Measurements from ENCODE around the gene ZDHHC14.
A peak's percentile ranks its signal among the peaks of the same experiment; 100 is the strongest.
"Not testable (repeated sequence)": the region's sequence is repeated elsewhere in the genome, so short reads cannot be mapped to it uniquely, and the experiment has no call there.

Gene ZDHHC14

DNA sequence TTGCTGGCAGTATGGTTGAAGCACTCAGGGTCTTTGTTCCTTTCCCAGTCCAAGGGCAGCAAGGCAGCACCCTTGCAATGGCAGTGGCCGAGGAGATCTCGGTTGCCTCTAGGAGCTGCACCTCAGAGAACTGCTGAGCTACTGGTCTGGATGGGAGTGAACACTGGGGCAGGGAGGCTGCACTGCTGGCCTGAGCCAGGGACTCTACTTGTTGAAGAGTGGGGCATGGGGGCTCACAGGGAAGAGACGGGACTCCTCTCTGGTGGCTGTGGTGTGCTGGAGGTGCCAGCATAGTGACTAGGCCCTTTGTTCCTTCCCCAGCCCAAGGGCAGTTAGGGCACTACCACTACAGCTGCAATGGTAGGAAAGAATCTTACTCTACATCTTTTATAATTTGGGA is 203.0 kb downstream of the ZDHHC14 start:
- no peak for DNase-seq

DNA sequence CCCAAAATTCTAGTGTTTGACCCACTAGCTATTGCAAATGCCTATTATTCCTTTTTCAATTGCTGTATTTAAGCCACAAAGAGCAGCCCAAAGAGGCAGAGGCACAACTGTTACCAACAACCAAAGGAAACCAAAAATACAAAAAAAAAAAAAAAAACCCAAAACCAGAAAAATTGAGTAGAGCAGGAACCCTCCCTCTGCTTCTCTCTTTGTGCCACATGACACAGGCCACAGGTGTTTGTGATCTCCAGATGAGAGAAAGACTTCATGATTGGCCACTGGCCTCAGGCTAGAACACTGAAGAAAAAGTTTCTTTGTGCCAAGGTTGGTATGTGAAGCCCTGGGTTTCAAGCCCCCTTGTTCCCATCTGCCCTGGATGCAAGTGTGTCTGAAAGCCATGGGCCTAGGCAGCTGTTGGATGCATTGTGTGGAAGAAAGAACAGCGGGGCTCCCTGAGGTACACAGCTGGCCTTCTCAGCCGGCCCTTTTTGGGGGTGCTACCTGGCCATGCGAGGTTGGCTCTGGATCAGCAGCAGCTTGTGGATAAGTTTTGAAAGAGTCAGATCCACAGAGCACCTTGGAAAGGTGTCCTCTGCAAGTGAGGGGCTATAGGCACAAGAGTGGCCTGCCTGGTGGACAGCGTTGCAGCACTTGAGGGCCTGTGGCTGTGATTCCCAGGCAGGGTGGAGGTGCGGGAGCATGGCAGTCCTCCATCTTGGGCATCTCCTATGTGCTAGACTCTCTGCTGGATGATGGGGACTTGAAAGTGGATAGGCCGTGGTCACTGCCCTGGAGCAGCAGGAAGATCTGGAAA is 204.5 kb downstream of the ZDHHC14 start:
- DNase-seq: no peak

DNA sequence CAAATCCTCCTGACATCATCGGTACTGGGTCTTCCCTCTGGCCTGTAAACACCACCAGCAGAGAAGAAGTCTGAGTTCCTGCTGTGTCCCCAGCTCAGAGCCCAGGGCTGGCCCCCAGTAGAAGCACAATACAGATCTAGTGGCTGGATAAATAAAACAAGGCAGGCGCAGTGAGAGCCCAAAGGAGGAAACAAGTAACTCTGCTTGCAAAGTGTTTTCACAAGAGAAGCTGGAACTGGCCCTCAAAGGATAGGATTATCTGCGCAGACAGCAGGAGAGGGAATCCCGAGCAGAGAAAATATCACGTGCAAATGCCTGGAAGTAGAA is 205.1 kb downstream of the ZDHHC14 start:
- no peak for DNase-seq

DNA sequence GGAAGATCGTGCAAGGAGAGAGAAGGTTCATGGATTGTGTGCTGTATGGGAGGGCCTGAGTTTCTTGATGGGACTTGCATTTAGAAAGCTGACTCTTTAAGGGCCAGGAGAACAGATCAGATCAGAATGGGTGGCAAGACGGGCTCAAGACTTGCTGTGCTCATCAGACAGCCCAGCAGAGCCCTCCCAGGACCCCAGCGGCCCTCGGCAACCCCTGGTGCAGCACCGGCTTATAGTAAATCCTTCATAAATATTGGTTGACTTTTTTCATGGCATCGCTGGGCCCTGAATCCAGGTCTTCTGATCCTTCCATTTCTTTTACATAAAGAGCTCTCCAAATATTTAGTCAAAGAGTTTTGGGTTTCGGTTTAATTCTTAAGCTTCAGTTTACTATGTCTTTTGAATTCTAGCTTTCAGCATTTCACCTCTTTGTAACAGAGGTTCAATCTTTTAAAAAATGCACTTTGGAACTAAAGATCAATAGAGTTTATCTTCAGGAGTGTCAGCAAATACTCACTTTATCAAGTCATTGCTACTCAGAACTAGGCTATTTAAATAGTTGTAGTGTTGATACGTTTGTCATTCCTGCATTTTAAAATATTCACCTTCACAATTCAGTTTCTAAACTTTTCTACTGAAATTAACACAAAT is 205.6 kb downstream of the ZDHHC14 start:
- no peak for DNase-seq

DNA sequence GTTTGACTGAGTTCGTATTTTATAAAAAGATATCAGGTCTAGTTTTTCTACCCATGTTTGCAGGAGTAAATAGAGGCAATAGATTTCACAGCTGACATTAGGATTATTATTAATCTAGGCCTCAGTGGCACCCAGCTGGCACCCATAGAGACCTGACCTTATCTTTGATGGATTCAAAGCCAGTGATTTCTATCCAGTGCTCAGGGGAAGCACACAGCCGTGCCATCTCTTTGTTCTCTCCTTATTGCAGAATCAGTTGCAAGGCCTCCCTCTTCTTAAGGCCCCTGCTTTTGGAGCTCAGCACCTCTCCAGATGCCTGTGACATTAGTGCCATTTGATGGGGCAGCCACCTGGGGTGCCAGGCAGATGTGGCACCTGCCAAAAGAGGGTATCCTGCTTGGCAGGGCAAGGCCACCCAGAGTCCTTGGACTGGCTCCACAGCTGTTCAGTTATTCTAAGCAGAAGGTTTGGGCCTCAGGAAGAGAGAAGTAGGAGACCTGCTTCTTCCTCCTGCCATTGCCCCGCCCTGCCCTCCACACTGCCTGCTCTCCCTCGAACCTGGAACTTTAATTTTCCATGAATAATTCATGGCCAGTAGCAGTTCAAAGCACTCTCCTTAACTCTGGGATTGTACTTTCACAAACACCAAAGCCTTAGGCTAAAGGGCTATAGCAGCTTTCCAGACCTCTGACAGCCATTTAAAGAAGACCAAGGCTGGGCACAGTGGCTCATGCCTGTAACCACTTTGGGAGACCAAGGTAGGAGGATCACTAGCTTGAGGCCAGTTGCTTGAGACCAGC is 206.3 kb downstream of the ZDHHC14 start:
- DNase-seq: no peak

DNA sequence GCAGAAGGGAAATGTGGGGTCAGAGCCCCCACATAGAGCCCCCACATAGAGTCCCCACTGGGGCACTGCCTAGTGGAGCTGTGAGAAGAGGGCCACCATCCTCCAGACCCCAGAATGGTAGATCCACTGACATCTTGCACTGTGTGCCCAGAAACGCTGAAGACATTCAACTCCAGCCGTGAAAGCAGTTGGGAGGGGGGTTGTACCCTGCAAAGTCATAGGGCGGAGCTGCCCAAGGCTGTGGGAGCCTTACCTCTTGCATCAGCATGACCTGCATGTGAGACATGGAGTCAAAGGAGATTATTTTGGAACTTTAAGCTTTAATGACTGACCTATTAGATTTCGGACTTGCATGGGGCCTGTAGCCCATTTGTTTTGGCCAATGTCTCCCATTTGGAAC is 209.7 kb downstream of the ZDHHC14 start:
- not testable (repeated sequence) for DNase-seq

DNA sequence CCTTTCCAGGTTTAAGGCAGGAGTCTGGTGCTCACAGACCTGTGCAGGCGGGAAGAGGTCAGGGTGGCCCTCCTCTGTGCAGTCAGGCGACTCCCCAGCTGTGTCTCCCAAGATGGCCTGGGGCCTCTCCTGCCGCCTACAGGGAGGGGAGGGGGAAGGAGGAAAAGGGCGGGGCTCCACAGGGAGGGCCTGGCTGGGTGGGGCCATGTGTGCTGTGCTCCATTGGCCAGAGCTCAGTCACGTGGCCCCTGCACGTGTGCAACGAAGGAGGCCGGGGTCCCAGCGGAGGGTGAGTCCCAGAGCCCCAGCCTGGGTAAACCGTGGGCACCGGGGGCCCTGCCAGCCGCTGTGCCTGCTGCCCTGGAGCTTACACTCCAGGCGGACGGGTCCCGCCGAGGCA is 211.6 kb downstream of the ZDHHC14 start:
- no peak for DNase-seq

DNA sequence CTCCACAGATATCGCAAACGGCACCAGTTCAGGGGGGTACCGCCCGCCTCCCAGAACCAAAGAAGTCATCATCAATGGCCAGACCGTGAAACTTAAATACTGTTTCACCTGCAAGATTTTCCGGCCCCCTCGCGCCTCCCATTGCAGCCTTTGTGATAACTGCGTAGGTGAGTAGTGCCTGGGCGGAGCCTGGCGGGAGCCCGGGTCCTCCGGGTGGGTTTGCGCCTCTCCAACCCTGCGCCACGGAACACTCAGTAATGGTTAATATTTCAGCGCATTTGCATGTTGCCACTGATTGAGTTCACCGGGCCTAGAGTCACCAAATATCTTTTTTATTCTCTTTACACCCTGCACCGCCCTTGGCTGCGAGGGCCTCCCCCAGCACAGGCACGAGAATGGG is 212.0 kb downstream of the ZDHHC14 start:
- DNase-seq: no peak

DNA sequence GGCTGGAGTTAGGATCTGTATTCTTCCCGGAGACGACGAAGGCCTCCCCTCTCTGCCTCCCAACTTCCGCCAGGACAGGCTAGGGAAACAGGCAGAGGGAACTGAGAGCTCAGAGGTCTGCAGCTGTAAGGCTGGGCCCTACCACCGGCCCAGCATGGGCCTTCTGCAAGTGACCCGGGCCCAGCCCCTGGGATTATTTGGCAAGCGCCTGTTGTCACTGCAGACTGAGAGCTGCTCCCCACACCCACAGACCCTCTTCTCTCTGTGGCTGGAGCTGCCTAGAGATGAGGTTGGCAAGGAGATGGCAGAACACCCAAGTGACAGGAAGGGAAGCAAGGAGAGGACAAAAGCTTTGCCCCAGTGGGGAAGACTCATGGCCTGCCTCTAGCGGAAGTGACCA is 212.6 kb downstream of the ZDHHC14 start:
- DNase-seq: no peak

DNA sequence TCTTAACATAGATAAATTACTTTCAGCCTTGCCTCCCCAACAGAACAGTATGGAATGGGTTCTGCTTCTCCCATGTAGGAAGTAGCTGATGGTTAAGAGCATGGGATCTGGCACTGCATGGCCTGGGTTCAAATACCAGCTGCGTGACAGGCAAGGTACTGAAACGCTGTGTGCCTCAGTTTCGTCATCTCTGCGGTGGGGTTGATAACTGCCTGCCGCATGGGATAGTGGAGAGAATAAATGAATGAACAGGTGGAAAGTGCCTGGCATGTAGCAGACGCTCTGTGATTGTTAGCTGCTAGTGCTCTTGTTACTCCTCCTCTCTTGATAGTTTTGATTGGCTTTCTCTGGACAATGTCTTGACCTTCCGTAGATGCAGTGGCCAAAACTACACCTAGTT is 213.3 kb downstream of the ZDHHC14 start:
- DNase-seq: no peak

DNA sequence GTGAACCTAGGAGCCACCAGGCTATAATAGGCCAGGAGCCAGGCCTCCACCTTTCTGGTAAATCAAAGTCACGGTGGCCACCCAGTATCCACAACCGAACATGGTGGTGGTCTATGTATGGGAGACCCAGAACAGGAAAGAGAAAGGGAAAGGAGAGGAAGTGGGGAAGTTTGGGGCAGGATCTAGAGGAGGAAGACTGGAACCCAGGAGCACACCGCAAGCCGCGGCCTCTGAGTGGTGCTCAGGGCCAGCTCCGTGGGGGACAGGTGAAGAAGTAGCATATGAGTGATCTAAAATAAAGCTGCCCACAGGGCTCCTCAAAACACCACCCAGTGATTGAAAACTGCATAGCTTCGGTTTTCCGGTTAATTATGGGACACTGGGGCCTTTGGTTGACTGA is 214.8 kb downstream of the ZDHHC14 start:
- DNase-seq: no peak

DNA sequence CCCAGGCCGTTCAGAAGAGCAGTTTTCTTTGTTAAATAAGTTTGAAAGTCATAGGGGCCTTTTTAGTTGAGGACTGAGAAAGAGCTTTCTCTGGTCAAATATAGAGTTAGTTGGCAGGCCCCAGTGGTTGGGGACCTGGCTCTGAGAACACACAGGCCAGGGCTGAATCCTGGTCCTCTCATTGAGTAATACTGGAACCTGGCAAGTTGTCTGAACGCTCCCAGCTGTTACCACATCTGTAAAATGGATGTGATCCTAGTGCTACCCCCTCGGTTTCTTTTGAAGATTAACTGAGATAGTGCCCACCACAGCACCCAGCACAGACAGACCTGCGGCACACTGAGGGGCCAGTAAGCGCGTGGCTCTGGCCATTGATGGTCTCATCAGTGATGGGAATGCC is 215.5 kb downstream of the ZDHHC14 start:
- DNase-seq: no peak

DNA sequence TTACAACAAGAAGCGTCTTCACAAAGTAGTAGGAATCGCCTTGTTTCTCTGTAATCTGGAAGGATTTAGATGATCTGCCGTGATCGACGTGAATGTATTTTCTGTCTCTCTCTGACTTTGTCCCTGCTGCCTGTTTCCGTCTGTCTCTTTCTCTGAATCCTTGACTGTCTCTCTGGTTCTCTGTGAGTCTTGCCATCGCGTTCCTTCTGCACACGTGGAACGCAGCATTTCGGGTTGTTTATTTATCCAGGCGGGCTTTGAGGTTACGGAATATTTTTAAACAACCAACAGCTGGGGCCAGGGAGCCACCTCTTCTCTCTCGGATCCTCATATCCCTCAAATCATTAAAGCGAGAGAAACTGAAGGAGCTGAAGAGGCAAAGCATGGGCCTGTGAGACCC is 215.9 kb downstream of the ZDHHC14 start:
- DNase-seq: no peak

DNA sequence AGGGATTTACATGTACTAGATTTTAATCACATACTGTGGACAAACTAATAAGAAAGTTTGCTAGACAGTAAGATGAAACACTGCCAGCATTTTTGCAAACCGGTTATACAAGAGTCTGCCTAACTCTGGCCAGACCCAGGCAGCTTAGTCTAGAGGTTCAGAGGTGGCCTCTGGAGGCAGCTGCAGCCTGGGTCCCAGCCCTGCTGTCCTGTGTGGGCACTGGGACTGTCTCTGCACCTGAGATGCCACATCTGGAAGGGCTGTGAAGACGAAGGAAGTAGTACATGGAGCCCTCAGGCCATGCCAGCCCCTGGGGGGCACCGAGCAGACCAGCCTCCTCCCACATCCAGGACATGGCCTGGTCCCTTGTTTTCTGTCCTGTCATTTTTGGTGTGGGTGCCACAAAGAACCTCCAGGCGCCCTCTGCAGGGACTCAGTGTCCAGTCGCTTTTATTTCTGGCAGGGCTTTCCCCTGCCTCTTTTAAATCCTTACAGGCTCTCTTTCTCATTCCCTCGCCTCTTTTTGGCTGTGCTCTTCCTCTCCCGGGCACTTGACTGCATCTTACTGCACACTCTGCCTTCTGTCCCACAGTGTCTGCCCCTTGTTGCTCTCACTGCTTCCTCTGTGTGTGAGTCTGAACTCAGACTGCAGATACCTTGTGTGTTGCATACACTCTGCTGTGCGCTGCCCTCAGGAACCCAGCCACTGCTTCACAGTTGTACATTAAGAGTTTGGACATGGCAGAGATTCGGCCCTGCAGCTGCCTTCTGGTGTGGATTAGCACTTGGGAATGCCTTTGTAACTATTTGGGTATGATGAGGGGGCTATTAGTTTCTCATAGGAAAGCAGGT is 216.7 kb downstream of the ZDHHC14 start:
- DNase-seq: peak; percentile 35

DNA sequence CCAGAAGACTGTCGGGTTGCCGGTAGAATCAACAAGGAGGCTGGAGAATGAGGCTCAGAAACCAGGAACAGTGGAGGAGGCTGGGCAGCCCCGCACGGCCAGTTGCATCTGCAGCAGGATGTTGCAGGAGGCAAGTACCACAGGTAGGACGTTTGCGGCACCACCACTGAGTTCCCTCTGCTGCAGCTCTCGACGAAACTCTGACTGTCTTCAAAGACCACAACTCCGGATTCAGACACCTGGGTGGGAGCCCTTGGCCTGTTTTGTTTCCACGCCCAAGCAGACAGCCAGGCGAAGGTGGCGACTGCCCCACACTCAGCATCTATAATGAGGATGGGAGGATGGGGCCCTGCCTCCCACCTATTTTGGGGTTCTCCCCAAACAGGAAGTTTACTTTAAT is 218.2 kb downstream of the ZDHHC14 start:
- no peak for DNase-seq

DNA sequence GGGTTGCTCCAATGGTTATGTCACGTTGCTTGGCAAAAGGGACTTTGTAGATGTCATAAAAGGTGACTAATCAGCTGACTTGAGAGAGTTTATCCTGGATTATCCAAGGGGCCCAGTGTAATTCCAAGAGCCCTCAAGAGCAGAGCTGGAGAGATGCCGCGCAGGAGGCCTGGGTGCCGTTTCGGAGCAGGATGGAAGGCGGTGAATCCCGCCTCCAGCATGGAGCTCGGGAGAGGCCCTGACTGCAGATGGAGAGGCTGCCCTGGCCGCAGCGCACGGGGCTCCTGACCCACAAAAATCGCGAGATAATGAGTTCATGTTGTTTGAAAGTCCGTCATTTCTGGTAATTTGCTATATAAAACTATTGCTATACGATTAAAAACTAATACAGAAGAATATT is 219.8 kb downstream of the ZDHHC14 start:
- DNase-seq: no peak

DNA sequence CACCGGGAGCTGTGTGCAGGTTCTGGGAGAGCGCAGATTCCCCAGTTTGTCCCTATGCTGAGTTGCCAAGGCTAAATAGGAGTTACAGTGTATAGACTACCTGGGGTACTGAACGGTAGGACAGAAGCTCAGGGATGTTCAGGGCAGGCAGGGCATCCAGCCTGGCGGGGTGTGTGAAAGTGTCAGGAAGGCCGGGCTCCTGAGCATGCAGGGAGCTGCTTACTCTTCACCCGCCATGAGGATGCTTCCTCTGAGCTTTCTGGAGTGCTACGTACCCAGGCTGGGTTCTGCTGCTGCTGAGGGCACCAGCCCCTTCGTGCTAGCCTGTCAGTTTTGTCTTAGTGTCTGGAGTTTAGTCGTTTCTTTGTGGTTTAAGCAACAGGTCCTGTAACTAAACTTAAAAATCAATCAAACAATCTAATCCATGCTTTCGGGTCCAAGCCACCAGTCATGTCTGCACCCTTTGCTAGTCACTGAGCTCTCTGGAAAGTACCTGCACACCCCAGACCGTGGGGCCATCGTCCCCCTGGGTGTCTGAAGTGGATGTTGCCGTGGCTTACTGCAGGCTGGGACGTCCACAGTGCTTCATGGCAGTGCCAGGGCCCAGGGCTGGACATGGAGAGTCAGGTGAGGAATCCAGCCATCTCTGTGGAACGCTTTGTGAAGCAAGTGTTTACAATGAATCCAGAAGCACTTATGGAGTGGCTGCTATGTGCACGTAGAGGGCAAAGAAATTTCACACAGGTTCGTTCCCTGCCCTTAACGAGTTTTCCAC is 221.7 kb downstream of the ZDHHC14 start:
- DNase-seq: no peak

DNA sequence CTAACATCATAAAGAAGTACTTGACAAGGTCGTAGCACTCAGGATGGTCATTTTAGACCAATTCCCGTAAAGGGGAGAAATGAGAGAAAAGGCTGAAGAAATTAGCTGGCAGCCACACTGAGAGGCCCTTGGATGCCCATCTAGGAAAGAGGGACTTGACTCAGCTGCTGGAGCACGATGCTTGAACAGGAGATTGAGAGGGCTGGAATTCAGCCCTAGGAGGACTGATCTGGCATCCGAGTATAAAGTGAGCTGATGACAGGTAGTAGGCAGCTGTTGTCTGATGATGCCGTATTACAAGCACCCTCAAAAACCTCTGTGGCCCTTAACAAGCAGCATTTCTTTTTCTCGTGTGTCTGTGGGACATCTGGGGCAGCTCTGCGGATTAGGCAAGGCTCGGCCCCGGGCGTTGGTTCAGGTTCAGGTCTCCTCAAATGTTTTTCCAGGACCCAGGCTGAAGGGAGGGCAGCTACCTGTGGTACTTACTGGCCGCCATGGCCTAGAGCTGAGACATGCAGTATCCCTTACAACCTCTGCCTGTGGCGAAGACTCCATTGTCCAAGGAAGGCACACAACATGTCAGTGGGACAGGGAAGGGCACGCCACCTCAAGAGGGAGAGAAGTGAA is 222.4 kb downstream of the ZDHHC14 start:
- DNase-seq: no peak

DNA sequence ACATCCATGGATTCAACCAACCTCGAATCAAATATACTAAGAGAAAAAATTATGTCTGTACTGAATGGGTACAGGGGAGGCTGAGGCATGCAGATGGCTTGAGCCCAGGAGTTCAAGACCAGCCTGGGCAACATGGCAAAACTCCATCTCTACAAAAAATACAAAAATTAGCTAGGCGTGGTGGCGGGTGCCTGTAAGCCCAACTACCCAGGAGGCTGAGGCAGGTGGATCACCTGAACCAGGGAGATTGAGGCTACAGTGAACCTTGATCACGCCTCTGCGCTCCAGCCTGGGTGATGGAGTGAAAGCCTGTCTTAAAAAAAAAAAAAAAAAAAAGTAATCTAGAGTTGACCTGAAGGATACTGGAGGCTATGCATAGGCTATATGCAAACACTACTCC is 223.0 kb downstream of the ZDHHC14 start:
- DNase-seq: no peak

DNA sequence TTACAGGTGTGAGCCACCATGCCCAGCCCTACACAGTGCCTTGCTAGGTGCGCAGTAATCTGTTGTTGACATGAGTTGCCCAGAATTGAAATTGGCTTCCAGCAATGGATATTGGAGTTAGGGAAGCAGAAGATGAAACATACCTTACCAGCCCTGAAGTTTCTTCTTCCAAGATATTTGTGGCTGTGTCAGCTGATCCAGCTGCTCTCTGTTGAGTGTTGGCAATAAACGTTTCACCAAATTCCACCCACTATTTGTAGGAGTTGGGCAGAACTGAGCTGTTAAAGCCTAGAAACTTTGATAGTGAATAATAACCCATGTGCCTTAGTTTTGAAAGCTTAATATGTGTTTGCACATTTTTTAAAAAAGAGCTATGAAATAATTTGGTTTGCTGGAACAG is 223.8 kb downstream of the ZDHHC14 start:
- DNase-seq: no peak

DNA sequence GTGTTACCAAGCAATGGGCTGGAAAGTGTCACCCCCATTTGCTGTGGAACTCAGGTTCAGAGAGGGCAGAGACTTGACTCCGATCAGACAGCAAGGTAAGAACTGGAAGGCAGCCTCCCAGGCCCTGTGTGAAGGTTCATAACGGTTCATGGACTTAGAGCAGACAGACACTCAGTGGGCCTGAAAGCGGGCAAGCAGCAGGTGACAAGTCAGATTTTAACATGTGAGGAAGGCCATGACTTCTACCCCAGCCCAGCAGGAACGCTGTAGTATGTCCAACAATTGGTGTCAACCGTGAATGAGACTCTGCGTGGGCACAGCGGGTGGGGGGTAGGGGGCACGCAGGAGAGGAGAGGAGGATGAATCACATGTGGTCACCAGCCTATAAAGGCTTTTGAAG is 224.5 kb downstream of the ZDHHC14 start:
- no peak for DNase-seq

DNA sequence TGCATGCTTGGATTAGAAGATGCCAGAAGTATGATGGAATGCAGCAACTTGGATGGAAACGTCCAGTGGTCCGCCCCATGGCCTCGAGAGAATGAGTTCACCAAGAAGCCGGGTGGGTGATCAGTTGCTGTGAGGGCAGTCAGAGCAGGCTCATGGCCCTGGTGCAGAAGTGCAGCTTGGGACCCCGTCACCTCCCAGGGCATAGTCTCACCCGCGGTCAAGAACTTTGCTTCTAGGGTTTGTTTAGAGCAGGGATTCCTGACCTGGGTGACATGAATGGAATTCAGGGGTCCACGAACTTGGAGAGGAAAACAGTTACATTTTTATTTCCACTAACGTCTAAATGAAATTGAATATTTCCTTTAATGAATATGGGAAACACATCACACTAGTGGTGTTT is 225.5 kb downstream of the ZDHHC14 start:
- DNase-seq: no peak

All from activated naive CD4-positive, alpha-beta T cell treated with Interleukin-2 at 50 U/mL for 16 hours (primary cell).